Sigmoid colon (tissue), 4 donors: ENCODE data around the gene TLR9.

Experiments used
- EP300 ChIP-seq, 4 donors: sonication (generic); formaldehyde crosslinking; IDR thresholded peaks; one replicate each; pipeline ENCODE4 v1.6.1; 2017; ENCODE audit warnings: antibody characterized with exemption in 4 of 4
- POLR2A ChIP-seq, 2 donors: fragments of 450-650 bp; IDR thresholded peaks; one replicate each; pipeline ENCODE4 v1.6.1; 2016; ENCODE audit warnings: antibody characterized with exemption in 2 of 2, mild to moderate bottlenecking in 2 of 2, moderate library complexity in 2 of 2
- POLR2AphosphoS5 ChIP-seq, 4 donors: sonication (generic); formaldehyde crosslinking; IDR thresholded peaks; one replicate each; pipeline ENCODE4 v1.6.1; 2017; ENCODE audit warnings: antibody characterized with exemption in 4 of 4
- TF ChIP-seq, protein P1 (sequence below), 4 experiments: fragments of 450-650 bp in 3 of 4; fragments of 200-600 bp in 1 of 4; IDR thresholded peaks; one replicate each; pipeline ENCODE4 v1.5.1; 2016 to 2019; ENCODE audit warnings: antibody characterized with exemption in 4 of 4, mild to moderate bottlenecking in 3 of 4, moderate library complexity in 2 of 4

DNA sequence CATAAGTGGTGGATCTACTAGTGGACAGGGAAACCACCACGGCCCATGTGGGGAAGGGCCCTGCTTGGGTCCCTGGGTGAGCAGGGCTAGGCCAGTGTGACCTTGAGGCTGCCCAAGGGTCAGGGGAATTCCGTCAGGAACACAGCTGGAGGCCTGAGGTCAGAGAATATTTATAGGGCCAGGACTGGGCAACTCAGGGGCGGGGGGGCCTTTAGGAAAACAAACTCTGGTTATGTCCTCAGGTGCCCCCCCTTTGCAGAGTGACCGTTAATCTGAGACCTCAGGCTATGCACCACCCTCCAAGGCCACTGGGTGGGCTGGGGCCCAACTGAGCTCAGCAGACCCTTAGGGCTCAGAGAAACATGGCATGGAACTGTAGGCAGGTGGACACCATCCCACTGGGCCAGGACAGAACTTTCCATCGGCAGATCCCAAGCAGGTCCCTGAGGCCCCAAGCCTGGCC lies 11.0 kb upstream of the TLR9 start:
- TF ChIP-seq, protein P1, sequence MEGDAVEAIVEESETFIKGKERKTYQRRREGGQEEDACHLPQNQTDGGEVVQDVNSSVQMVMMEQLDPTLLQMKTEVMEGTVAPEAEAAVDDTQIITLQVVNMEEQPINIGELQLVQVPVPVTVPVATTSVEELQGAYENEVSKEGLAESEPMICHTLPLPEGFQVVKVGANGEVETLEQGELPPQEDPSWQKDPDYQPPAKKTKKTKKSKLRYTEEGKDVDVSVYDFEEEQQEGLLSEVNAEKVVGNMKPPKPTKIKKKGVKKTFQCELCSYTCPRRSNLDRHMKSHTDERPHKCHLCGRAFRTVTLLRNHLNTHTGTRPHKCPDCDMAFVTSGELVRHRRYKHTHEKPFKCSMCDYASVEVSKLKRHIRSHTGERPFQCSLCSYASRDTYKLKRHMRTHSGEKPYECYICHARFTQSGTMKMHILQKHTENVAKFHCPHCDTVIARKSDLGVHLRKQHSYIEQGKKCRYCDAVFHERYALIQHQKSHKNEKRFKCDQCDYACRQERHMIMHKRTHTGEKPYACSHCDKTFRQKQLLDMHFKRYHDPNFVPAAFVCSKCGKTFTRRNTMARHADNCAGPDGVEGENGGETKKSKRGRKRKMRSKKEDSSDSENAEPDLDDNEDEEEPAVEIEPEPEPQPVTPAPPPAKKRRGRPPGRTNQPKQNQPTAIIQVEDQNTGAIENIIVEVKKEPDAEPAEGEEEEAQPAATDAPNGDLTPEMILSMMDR (IDR thresholded peaks at IDR 0.05), result no peak
- TF ChIP-seq EP300 (IDR thresholded peaks at IDR 0.05) (no peak), POLR2A (IDR thresholded peaks at IDR 0.05) (no peak), POLR2AphosphoS5 (IDR thresholded peaks at IDR 0.05) (no peak)
